GM20000 (cell line): ENCODE measurements around the gene SLC38A5.
A peak's percentile ranks its signal among the peaks of the same experiment; 100 is the strongest.

Experiments used
- DNase-seq: peaks from one replicate; pipeline ENCODE4 v3.0.0; 2012; ENCODE audit warnings: low spot score
- CTCF ChIP-seq: IDR thresholded peaks from 2 replicates; pipeline ENCODE4 v1.5.1; 2012; ENCODE audit warnings: mild to moderate bottlenecking, control low read depth; ENCODE audit errors: extremely low read depth, missing control alignments

SLC38A5 gene

GRCh38 chrX:48480583-48480982, 10.5 kb upstream of the SLC38A5 start:
- DNase-seq, result no peak
- no peak for TF ChIP-seq CTCF

- no peak for DNase-seq
- TF ChIP-seq CTCF, result no peak
Observed at GRCh38 chrX:48480142-48480541, 10.1 kb upstream of the SLC38A5 start.

- no peak for DNase-seq
- TF ChIP-seq CTCF, result no peak
Observed at GRCh38 chrX:48478806-48479205, 8.7 kb upstream of the SLC38A5 start.

GRCh38 chrX:48477960-48478755, 8.1 kb upstream of the SLC38A5 start:
- TF ChIP-seq CTCF, result no peak
- no peak for DNase-seq

- no peak for DNase-seq
- TF ChIP-seq CTCF, result no peak
Observed at GRCh38 chrX:48476919-48477318, 6.9 kb upstream of the SLC38A5 start.

GRCh38 chrX:48475774-48476577, 5.9 kb upstream of the SLC38A5 start, which contains the start of gene FTSJ1:
FTSJ1 (plus strand) TSS chrX:48476199; CDS start chrX:48478048, 1,849 bp downstream.
- peak; percentile 76 for DNase-seq
- no peak for TF ChIP-seq CTCF

GRCh38 chrX:48475296-48475695, 5.2 kb upstream of the SLC38A5 start:
- no peak for DNase-seq
- TF ChIP-seq CTCF, result no peak
